HepG2 (cell line): ENCODE measurements around the gene LAMC3. TPM values are rescaled to one million over a fixed set of nuclear protein-coding genes. Genes with fewer than 3 reads are reported as not detected.
A peak's percentile ranks its signal among the peaks of the same experiment; 100 is the strongest.

Experiments used
- CENPT ChIP-seq: sonication (generic); formaldehyde crosslinking; IDR thresholded peaks from 2 replicates; pipeline ENCODE4 v1.8.0; 2022; ENCODE audit warnings: low read depth, mild to moderate bottlenecking, moderate library complexity, missing genetic modification reagents
- GLI4 ChIP-seq: sonication (generic); formaldehyde crosslinking; IDR thresholded peaks from 2 replicates; pipeline ENCODE4 v1.5.1; 2020; ENCODE audit warnings: missing genetic modification reagents, mild to moderate bottlenecking, moderate library complexity, borderline replicate concordance
- IKZF1 ChIP-seq: fragments of 450-650 bp; IDR thresholded peaks from 2 replicates; pipeline ENCODE4 v1.7.1; 2016
- MEF2D ChIP-seq: sonication (generic); formaldehyde crosslinking; IDR thresholded peaks from 2 replicates; pipeline ENCODE4 v1.5.1; 2020; ENCODE audit warnings: mild to moderate bottlenecking, missing genetic modification reagents
- NKX3-1 ChIP-seq: sonication (generic); formaldehyde crosslinking; IDR thresholded peaks from 2 replicates; pipeline ENCODE4 v1.5.0; 2020; ENCODE audit warnings: missing genetic modification reagents
- PAF1 ChIP-seq: IDR thresholded peaks from 2 replicates; pipeline ENCODE4 v1.6.1; 2016; ENCODE audit warnings: missing genetic modification reagents, missing compliant biosample characterization
- PAWR ChIP-seq: sonication (generic); formaldehyde crosslinking; IDR thresholded peaks from 2 replicates; pipeline ENCODE4 v1.4.0; 2020; ENCODE audit warnings: missing genetic modification reagents, mild to moderate bottlenecking, borderline replicate concordance
- PTBP1 ChIP-seq: fragments of 200-400 bp; formaldehyde crosslinking; IDR thresholded peaks from 2 replicates; pipeline ENCODE4 v1.6.1; 2018; ENCODE audit warnings: low read length, low read depth; ENCODE audit not compliant: poor library complexity, severe bottlenecking
- RBM22 ChIP-seq: fragments of 200-400 bp; formaldehyde crosslinking; optimal IDR thresholded peaks from 2 replicates; pipeline ENCODE3; 2017; ENCODE audit warnings: mild to moderate bottlenecking, low read length, moderate library complexity
- RFX5 ChIP-seq: IDR thresholded peaks from 2 replicates; pipeline ENCODE4 v1.6.1; 2011; ENCODE audit warnings: low read depth, low read length, improper control_type of control experiment
- THAP11 ChIP-seq: IDR thresholded peaks from 2 replicates; pipeline ENCODE4 v1.6.1; 2016; ENCODE audit warnings: missing biosample characterization, missing genetic modification reagents
- ZFY ChIP-seq: sonication (generic); formaldehyde crosslinking; IDR thresholded peaks from 2 replicates; pipeline ENCODE4 v1.4.0; 2020; ENCODE audit warnings: missing genetic modification reagents
- ZKSCAN8 ChIP-seq: IDR thresholded peaks from 2 replicates; pipeline ENCODE4 v1.6.1; 2016; ENCODE audit warnings: borderline replicate concordance, missing genetic modification reagents, missing compliant biosample characterization
- ZNF10 ChIP-seq: sonication (generic); formaldehyde crosslinking; IDR thresholded peaks from 2 replicates; pipeline ENCODE4 v1.4.0; 2020; ENCODE audit warnings: mild to moderate bottlenecking, low read depth, missing genetic modification reagents, borderline replicate concordance
- ZNF260 ChIP-seq: sonication (generic); formaldehyde crosslinking; IDR thresholded peaks from 2 replicates; pipeline ENCODE4 v1.4.0; 2020; ENCODE audit warnings: missing genetic modification reagents, low read depth, mild to moderate bottlenecking, borderline replicate concordance
- ZNF569 ChIP-seq: sonication (generic); formaldehyde crosslinking; IDR thresholded peaks from 2 replicates; pipeline ENCODE4 v1.5.0; 2020; ENCODE audit warnings: mild to moderate bottlenecking, missing genetic modification reagents, moderate library complexity, borderline replicate concordance
- ZNF607 ChIP-seq: sonication (generic); formaldehyde crosslinking; IDR thresholded peaks from 2 replicates; pipeline ENCODE4 v1.5.1; 2020; ENCODE audit warnings: missing genetic modification reagents, mild to moderate bottlenecking, borderline replicate concordance
- polyA plus RNA-seq, 8 experiments: library from polyadenylated mRNA; depleted of rRNA in 3 of 8; stranded (reverse) in 7 of 8; unstranded in 1 of 8; fragments of >200 nt; fragmentation: Illumina TruSeq in 4 of 8; extraction: Trizol in 4 of 8; gene quantifications; 2 replicates each; pipeline versions ENCODE4 v1.2.1 to v1.2.3, GENCODE V29; 2011 to 2016; ENCODE audit warnings: low read depth in 4 of 8, missing spikeins in 1 of 8, mixed read lengths in 1 of 8; ENCODE audit not compliant: insufficient read depth in 1 of 8
- total RNA-seq, 5 experiments: library from RNA; depleted of rRNA; stranded (reverse); fragments of >200 nt; fragmentation: Illumina TruSeq; extraction: Trizol; gene quantifications; 2 replicates each; pipeline ENCODE4 v1.2.3, GENCODE V29; 2016; ENCODE audit warnings: low read depth in 1 of 5
- TF ChIP-seq, protein P1 (sequence below): sonication (generic); formaldehyde crosslinking; IDR thresholded peaks from 2 replicates; pipeline ENCODE4 v1.8.0; 2022; ENCODE audit warnings: mild to moderate bottlenecking, missing genetic modification reagents
- TF ChIP-seq, protein P2 (sequence below): sonication (generic); formaldehyde crosslinking; IDR thresholded peaks from 2 replicates; pipeline ENCODE4 v1.8.1; 2023; ENCODE audit warnings: missing genetic modification reagents, mild to moderate bottlenecking, borderline replicate concordance
- TF ChIP-seq, protein P3 (sequence below): sonication (generic); formaldehyde crosslinking; IDR thresholded peaks from 2 replicates; pipeline ENCODE4 v1.5.0; 2020; ENCODE audit warnings: mild to moderate bottlenecking, missing genetic modification reagents, borderline replicate concordance
- TF ChIP-seq, protein P4 (sequence below), 2 experiments: sonication (generic) in 1 of 2; formaldehyde crosslinking in 1 of 2; IDR thresholded peaks; 2 replicates each; pipeline versions ENCODE4 v1.5.1 to v1.6.1; 2011 to 2020; ENCODE audit warnings: borderline replicate concordance in 1 of 2, low read depth in 1 of 2, low read length in 1 of 2, mild to moderate bottlenecking in 1 of 2, missing genetic modification reagents in 1 of 2, moderate library complexity in 1 of 2

LAMC3 gene
- total and polyA plus RNA-seq, 2 of the 13 experiments (the other 11 are each of a cell fraction or from before 2014, with no cell fraction given), result 0.07 to 0.57 TPM

DNA sequence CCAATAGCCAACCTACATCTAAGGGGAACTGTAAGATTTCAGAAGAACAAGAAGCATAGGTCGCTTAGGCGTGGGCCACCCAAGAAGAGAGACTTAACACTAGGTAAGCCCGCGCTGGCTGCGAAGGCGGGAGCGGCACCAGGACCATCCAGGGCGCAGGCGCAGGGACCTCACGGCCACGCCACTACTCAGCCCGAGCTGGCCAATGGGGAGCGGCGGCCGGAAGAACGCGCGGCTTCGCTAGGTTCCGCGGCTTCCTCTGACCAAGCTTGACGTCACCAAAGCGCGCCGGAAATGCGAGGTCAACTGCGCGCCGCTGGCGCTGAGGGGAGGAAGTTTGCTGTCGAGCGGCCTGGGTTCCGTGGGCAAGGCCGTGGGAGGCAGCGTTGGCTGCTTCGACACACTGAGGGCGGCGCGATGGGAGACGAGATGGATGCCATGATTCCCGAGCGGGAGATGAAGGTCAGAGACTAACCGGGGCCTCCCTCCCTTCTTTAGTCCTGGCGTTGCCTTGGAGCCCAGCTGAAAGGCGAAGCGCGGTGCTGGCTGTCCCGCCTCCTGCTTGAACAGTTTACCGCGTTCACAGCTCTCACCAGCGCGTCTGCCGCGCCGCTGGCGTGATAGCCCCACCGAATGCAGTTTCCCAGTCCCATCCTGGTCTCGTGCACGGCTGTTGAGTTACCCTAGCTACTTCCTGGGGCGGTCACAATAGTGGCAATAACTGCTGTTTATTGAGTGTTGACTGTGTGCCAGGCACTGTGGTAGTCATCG lies 116.5 kb downstream of the LAMC3 start, which contains the start of gene NUP214 (continued):
- TF ChIP-seq NKX3-1 (CRISPR knock-in tag), result peak; percentile 55; the same call in 1 of the 2 replicates
- TF ChIP-seq ZNF260 (CRISPR knock-in tag), result no peak
- peak; percentile 97 for TF ChIP-seq THAP11
- no peak for TF ChIP-seq PAWR (CRISPR knock-in tag)
- no peak for TF ChIP-seq PTBP1
- TF ChIP-seq RBM22, result no peak
- TF ChIP-seq IKZF1, result no peak
- TF ChIP-seq CENPT, result 0 out of 2 replicates have a peak, but pooled peaks have one; percentile 44
- TF ChIP-seq, protein P1, sequence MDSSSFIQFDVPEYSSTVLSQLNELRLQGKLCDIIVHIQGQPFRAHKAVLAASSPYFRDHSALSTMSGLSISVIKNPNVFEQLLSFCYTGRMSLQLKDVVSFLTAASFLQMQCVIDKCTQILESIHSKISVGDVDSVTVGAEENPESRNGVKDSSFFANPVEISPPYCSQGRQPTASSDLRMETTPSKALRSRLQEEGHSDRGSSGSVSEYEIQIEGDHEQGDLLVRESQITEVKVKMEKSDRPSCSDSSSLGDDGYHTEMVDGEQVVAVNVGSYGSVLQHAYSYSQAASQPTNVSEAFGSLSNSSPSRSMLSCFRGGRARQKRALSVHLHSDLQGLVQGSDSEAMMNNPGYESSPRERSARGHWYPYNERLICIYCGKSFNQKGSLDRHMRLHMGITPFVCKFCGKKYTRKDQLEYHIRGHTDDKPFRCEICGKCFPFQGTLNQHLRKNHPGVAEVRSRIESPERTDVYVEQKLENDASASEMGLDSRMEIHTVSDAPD (CRISPR knock-in tag), result no peak; the same call in 1 of the 2 replicates
- TF ChIP-seq, protein P2, sequence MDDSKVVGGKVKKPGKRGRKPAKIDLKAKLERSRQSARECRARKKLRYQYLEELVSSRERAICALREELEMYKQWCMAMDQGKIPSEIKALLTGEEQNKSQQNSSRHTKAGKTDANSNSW (CRISPR knock-in tag), result no peak
- TF ChIP-seq ZFY (CRISPR knock-in tag), result peak; percentile 99
- TF ChIP-seq ZNF607, result no peak
- TF ChIP-seq MEF2D (CRISPR knock-in tag), result no peak; the same call in 1 of the 2 replicates
- peak; percentile 79; the same call in 1 of the 2 replicates for TF ChIP-seq RFX5
- TF ChIP-seq, protein P3, sequence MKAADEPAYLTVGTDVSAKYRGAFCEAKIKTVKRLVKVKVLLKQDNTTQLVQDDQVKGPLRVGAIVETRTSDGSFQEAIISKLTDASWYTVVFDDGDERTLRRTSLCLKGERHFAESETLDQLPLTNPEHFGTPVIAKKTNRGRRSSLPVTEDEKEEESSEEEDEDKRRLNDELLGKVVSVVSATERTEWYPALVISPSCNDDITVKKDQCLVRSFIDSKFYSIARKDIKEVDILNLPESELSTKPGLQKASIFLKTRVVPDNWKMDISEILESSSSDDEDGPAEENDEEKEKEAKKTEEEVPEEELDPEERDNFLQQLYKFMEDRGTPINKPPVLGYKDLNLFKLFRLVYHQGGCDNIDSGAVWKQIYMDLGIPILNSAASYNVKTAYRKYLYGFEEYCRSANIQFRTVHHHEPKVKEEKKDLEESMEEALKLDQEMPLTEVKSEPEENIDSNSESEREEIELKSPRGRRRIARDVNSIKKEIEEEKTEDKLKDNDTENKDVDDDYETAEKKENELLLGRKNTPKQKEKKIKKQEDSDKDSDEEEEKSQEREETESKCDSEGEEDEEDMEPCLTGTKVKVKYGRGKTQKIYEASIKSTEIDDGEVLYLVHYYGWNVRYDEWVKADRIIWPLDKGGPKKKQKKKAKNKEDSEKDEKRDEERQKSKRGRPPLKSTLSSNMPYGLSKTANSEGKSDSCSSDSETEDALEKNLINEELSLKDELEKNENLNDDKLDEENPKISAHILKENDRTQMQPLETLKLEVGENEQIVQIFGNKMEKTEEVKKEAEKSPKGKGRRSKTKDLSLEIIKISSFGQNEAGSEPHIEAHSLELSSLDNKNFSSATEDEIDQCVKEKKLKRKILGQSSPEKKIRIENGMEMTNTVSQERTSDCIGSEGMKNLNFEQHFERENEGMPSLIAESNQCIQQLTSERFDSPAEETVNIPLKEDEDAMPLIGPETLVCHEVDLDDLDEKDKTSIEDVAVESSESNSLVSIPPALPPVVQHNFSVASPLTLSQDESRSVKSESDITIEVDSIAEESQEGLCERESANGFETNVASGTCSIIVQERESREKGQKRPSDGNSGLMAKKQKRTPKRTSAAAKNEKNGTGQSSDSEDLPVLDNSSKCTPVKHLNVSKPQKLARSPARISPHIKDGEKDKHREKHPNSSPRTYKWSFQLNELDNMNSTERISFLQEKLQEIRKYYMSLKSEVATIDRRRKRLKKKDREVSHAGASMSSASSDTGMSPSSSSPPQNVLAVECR (CRISPR knock-in tag), result peak; percentile 99
- TF ChIP-seq GLI4 (CRISPR knock-in tag), result no peak; the same call in 1 of the 2 replicates
- TF ChIP-seq ZNF569 (CRISPR knock-in tag), result no peak
- TF ChIP-seq ZKSCAN8 (CRISPR knock-in tag), result no peak
- no peak for TF ChIP-seq PAF1
- TF ChIP-seq, protein P4, sequence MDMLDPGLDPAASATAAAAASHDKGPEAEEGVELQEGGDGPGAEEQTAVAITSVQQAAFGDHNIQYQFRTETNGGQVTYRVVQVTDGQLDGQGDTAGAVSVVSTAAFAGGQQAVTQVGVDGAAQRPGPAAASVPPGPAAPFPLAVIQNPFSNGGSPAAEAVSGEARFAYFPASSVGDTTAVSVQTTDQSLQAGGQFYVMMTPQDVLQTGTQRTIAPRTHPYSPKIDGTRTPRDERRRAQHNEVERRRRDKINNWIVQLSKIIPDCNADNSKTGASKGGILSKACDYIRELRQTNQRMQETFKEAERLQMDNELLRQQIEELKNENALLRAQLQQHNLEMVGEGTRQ (IDR thresholded peaks at IDR 0.05; ENCODE audit: low read depth, low read length), result no peak
- TF ChIP-seq, protein P4 (CRISPR knock-in tag; IDR thresholded peaks at IDR 0.05; ENCODE audit: borderline replicate concordance), result no peak; the same call in 1 of the 2 replicates
- no peak for TF ChIP-seq ZNF10 (CRISPR knock-in tag)
